ENCODE data around the gene LRPAP1.
A peak's percentile ranks its signal among the peaks of the same experiment; 100 is the strongest.
"Not testable (repeated sequence)": the region's sequence is repeated elsewhere in the genome, so short reads cannot be mapped to it uniquely, and the experiment has no call there.

Gene LRPAP1

GRCh38 chr4:3560465-3560864 lies 28.2 kb upstream of the LRPAP1 start:
- not testable (repeated sequence) for DNase-seq (ENCODE audit: low spot score)

GRCh38 chr4:3559381-3560290 lies 27.4 kb upstream of the LRPAP1 start:
- DNase-seq (ENCODE audit: low spot score) = not testable (repeated sequence)

- DNase-seq (ENCODE audit: low spot score) = not testable (repeated sequence)
These were observed 26.3 kb upstream of the LRPAP1 start for GRCh38 chr4:3558514-3558836.

- DNase-seq (ENCODE audit: low spot score) = not testable (repeated sequence)
These were observed 25.7 kb upstream of the LRPAP1 start for GRCh38 chr4:3557676-3558513.

- peak; percentile 11 for DNase-seq (ENCODE audit: low spot score)
These were observed 24.9 kb upstream of the LRPAP1 start for GRCh38 chr4:3557088-3557492.

- DNase-seq (ENCODE audit: low spot score) = not testable (repeated sequence)
These were observed 24.1 kb upstream of the LRPAP1 start for GRCh38 chr4:3556244-3556867.

GRCh38 chr4:3555459-3556070 lies 23.3 kb upstream of the LRPAP1 start:
- not testable (repeated sequence) for DNase-seq (ENCODE audit: low spot score)

- not testable (repeated sequence) for DNase-seq (ENCODE audit: low spot score)
These were observed 19.1 kb upstream of the LRPAP1 start for GRCh38 chr4:3551366-3551765.

GRCh38 chr4:3550792-3551325 lies 18.6 kb upstream of the LRPAP1 start:
- not testable (repeated sequence) for DNase-seq (ENCODE audit: low spot score)

- DNase-seq (ENCODE audit: low spot score) = not testable (repeated sequence)
These were observed 17.8 kb upstream of the LRPAP1 start for GRCh38 chr4:3550041-3550440.

- DNase-seq (ENCODE audit: low spot score) = not testable (repeated sequence)
These were observed 17.4 kb upstream of the LRPAP1 start for GRCh38 chr4:3549694-3550001.

- not testable (repeated sequence) for DNase-seq (ENCODE audit: low spot score)
These were observed 16.9 kb upstream of the LRPAP1 start for GRCh38 chr4:3548991-3549693.

- not testable (repeated sequence) for DNase-seq (ENCODE audit: low spot score)
These were observed 14.5 kb upstream of the LRPAP1 start for GRCh38 chr4:3546721-3547120.

GRCh38 chr4:3545351-3545750 lies 13.1 kb upstream of the LRPAP1 start:
- not testable (repeated sequence) for DNase-seq (ENCODE audit: low spot score)

- DNase-seq (ENCODE audit: low spot score) = not testable (repeated sequence)
These were observed 12.2 kb upstream of the LRPAP1 start for GRCh38 chr4:3544259-3545025.

GRCh38 chr4:3543415-3543814 lies 11.2 kb upstream of the LRPAP1 start:
- DNase-seq (ENCODE audit: low spot score) = not testable (repeated sequence)

GRCh38 chr4:3538906-3539305 lies 6.7 kb upstream of the LRPAP1 start:
- DNase-seq (ENCODE audit: low spot score) = not testable (repeated sequence)

- not testable (repeated sequence) for DNase-seq (ENCODE audit: low spot score)
These were observed 3.6 kb upstream of the LRPAP1 start for GRCh38 chr4:3535812-3536211.

GRCh38 chr4:3533423-3533820 lies 1.2 kb upstream of the LRPAP1 start:
- DNase-seq (ENCODE audit: low spot score) = no peak

- DNase-seq (ENCODE audit: low spot score) = no peak
These were observed 665 bp upstream of the LRPAP1 start for GRCh38 chr4:3532751-3533422.

All from activated CD4-positive, alpha-beta T cell treated with anti-CD3 and anti-CD28 coated beads, Interleukin-2, Interleukin-4, amounts not matched to agents 100 ng/mL and 50 ng/mL, durations not matched to agents 16 hours and 8 hours (primary cell).